CD4-positive, alpha-beta T cell (primary cell): ENCODE measurements around the gene EMILIN1. TPM values are rescaled to one million over a fixed set of nuclear protein-coding genes. Genes with fewer than 3 reads are reported as not detected.

Experiments
- ATAC-seq: fragments of 200-7000 bp; cut with Tn5 transposase; one replicate; pipeline ENCODE4 v1.10.0; 2022; ENCODE audit warnings: mild to moderate bottlenecking; ENCODE audit not compliant: poor library complexity
- CTCF ChIA-PET: fragments of 350-600 bp; sonication (Branson Sonifier 250); formaldehyde crosslinking; loops from one replicate; lab custom pipeline; 2021; ENCODE audit warnings: antibody characterized with exemption, inconsistent platforms; lab: Charles Lee
- POLR2A ChIA-PET: fragments of 350-600 bp; sonication (Branson Sonifier 250); formaldehyde crosslinking; loops from one replicate; lab custom pipeline; 2021; ENCODE audit warnings: antibody characterized with exemption, inconsistent platforms; lab: Charles Lee
- DNase-seq, 14 experiments: peaks; one replicate each; pipeline ENCODE4 v3.0.0-alpha.2; 2013 to 2020; ENCODE audit warnings: mixed read lengths in 2 of 14
- H3K27ac ChIP-seq, 2 donors: one replicate each; pipeline versions ENCODE4 v1.5.1 to v1.7.0; 2013; ENCODE audit warnings: low read length in 2 of 2, low read depth in 1 of 2, mild to moderate bottlenecking in 1 of 2
- H3K27me3 ChIP-seq, 2 experiments: 1 replicate in 1 of 2; 2 replicates in 1 of 2; pipeline versions ENCODE4 v1.6.1 to v1.7.0; 2013; ENCODE audit warnings: low read length in 2 of 2, control low read depth in 1 of 2, mild to moderate bottlenecking in 1 of 2, moderate library complexity in 1 of 2; ENCODE audit not compliant: insufficient read depth in 2 of 2, control insufficient read depth in 1 of 2
- H3K36me3 ChIP-seq: one replicate; pipeline ENCODE4 v1.6.1; 2013; ENCODE audit warnings: low read length, control low read depth; ENCODE audit not compliant: insufficient read depth
- H3K4me1 ChIP-seq: one replicate; pipeline ENCODE4 v1.6.1; 2013; ENCODE audit warnings: low read length, control low read depth; ENCODE audit not compliant: insufficient read depth
- H3K4me3 ChIP-seq: one replicate; pipeline ENCODE4 v1.5.1; 2013; ENCODE audit warnings: mild to moderate bottlenecking, low read length, moderate library complexity
- H3K9me3 ChIP-seq, 2 experiments: 1 replicate in 1 of 2; 2 replicates in 1 of 2; pipeline versions ENCODE4 v1.6.1 to v1.7.0; 2013; ENCODE audit warnings: low read length in 2 of 2, mild to moderate bottlenecking in 2 of 2, control low read depth in 1 of 2, moderate library complexity in 1 of 2; ENCODE audit not compliant: control insufficient read depth in 1 of 2, insufficient read depth in 1 of 2
- H3K27ac Mint-ChIP-seq: one replicate; pipeline ENCODE4 v1.8.0; 2020; ENCODE audit warnings: mixed read lengths
- H3K27me3 Mint-ChIP-seq: one replicate; pipeline ENCODE4 v1.8.0; 2021; ENCODE audit warnings: mixed read lengths
- H3K36me3 Mint-ChIP-seq: one replicate; pipeline ENCODE4 v1.8.0; 2021; ENCODE audit warnings: low read depth, mixed read lengths
- H3K4me1 Mint-ChIP-seq: one replicate; pipeline ENCODE4 v1.8.0; 2021; ENCODE audit warnings: low read depth, mixed read lengths
- H3K4me3 Mint-ChIP-seq: one replicate; pipeline ENCODE4 v1.8.0; 2020; ENCODE audit warnings: mild to moderate bottlenecking, mixed read lengths
- H3K9me3 Mint-ChIP-seq: one replicate; pipeline ENCODE4 v1.8.0; 2020; ENCODE audit warnings: mixed read lengths
- intact Hi-C, 2 experiments: fragments of 100-400 bp; cut with DNase I in 1 of 2; cut with micrococcal nuclease in 1 of 2; formaldehyde crosslinking; loops; one replicate each; pipeline versions ENCODE4 v1.15.1 to v1.9.0; 2023 to 2025; cut with DNase I, micrococcal nuclease
- total RNA-seq, 174 experiments: library from RNA in 2 of 174; stranded (reverse) in 2 of 174; gene quantifications; one replicate each; pipeline ENCODE4 v1.2.3 and lab custom pipeline; 2021 to 2026
- TF ChIP-seq, protein P1 (sequence below): fragments of 200-600 bp; IDR thresholded peaks from one replicate; pipeline ENCODE4 v1.8.0; 2022; ENCODE audit warnings: antibody characterized with exemption, mild to moderate bottlenecking

EMILIN1 gene
- total RNA-seq, 2 experiments from 2014 or later: 0.14 to 0.25 TPM

DNA sequence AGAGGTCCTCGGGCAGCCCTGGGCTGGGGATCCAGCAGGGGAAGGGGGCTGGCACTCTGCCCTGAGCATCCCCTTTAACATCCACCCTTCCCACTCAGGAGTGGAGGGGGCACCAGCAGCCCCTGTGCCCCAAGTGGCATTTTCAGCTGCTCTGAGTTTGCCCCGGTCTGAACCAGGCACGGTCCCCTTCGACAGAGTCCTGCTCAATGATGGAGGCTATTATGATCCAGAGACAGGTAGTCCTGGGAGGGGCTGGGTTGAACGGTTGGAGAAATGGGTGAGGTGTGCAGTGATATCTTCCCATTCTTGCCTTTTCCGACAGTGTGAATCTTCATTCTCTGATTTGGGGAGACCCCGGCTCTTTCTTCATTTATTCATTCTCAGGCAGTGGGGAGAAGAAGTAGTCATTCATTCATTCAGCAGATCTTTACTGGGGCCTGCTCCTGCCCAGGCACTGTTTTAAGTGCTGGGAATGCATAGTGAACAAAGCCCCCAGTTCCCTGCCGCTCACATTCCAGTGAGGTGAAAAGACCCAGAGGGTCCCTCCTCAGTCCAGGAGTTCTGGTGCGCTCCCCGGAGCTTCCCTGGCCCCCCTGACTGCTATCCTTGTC, 6.8 kb downstream of the EMILIN1 start:
- intact Hi-C loops: loop anchor here in 1 of 2 experiments (5.0 kb wide), 2 partner anchors 123 to 287 kb away; partner anchors contain the start of genes EIF2B4 and SNX17
- Mint-ChIP-seq H3K27me3 (no peaks in the 10 kb centered on the region), H3K9me3 (no peaks in the 10 kb centered on the region), H3K27ac (peak overlapping the region; percentile 35), H3K4me3 (peak overlapping the region; percentile 91), H3K36me3 (no peaks in the 10 kb centered on the region), H3K4me1 (peaks cover 37% of the 10 kb centered on the region)
- TF ChIP-seq, protein P1, sequence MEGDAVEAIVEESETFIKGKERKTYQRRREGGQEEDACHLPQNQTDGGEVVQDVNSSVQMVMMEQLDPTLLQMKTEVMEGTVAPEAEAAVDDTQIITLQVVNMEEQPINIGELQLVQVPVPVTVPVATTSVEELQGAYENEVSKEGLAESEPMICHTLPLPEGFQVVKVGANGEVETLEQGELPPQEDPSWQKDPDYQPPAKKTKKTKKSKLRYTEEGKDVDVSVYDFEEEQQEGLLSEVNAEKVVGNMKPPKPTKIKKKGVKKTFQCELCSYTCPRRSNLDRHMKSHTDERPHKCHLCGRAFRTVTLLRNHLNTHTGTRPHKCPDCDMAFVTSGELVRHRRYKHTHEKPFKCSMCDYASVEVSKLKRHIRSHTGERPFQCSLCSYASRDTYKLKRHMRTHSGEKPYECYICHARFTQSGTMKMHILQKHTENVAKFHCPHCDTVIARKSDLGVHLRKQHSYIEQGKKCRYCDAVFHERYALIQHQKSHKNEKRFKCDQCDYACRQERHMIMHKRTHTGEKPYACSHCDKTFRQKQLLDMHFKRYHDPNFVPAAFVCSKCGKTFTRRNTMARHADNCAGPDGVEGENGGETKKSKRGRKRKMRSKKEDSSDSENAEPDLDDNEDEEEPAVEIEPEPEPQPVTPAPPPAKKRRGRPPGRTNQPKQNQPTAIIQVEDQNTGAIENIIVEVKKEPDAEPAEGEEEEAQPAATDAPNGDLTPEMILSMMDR: no peak
- peak overlapping the region; percentile 65 to 70 for H3K27ac ChIP-seq
- no peaks in the 10 kb centered on the region for H3K27me3 ChIP-seq
- peaks cover 60% of the 10 kb centered on the region for H3K4me1 ChIP-seq
- ATAC-seq (no peak), DNase-seq (no peak)
- H3K36me3 ChIP-seq: no peaks in the 10 kb centered on the region
- H3K4me3 ChIP-seq: peak overlapping the region; percentile 70
- ChIA-PET CTCF (interaction anchor here (1.2 to 2.1 kb wide), 4 partner anchors 12 to 52 kb away, joined by 4 to 8 read pairs (median 4); partner anchors contain the start of genes AGBL5, OST4 and TMEM214), POLR2A (interaction anchor here (0.8 to 10.2 kb wide), 4 partner anchors 15 to 218 kb away, joined by 3 to 161 read pairs (median 58); partner anchors contain the start of genes AGBL5 and OST4)
- H3K9me3 ChIP-seq: no peaks in the 10 kb centered on the region

DNA sequence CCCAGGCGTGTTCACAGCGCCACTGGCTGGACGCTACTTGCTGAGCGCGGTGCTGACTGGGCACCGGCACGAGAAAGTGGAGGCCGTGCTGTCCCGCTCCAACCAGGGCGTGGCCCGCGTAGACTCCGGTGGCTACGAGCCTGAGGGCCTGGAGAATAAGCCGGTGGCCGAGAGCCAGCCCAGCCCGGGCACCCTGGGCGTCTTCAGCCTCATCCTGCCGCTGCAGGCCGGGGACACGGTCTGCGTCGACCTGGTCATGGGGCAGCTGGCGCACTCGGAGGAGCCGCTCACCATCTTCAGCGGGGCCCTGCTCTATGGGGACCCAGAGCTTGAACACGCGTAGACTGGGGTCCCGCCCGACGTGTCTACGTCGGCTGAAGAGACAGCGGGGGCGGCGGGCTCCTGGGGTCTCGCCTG, 7.3 kb downstream of the EMILIN1 start:
- ChIA-PET CTCF (interaction anchor here (1.2 to 2.1 kb wide), 5 partner anchors 13 to 124 kb away, joined by 4 to 9 read pairs (median 4); partner anchors contain the start of genes AGBL5, OST4 and TMEM214), POLR2A (interaction anchor here (0.8 to 10.2 kb wide), 5 partner anchors 15 to 217 kb away, joined by 3 to 161 read pairs (median 4); partner anchors contain the start of genes AGBL5, OST4 and TMEM214)
- Histone ChIP-seq H3K9me3 (no peaks in the 10 kb centered on the region), H3K27ac (peak overlapping the region; percentile 65 to 70), H3K27me3 (no peaks in the 10 kb centered on the region), H3K4me3 (peak overlapping the region; percentile 70), H3K36me3 (no peaks in the 10 kb centered on the region), H3K4me1 (peaks cover 55% of the 10 kb centered on the region)
- Mint-ChIP-seq H3K4me1 (peaks cover 38% of the 10 kb centered on the region), H3K27ac (peak overlapping the region; percentile 35), H3K27me3 (no peaks in the 10 kb centered on the region), H3K9me3 (no peaks in the 10 kb centered on the region), H3K36me3 (no peaks in the 10 kb centered on the region), H3K4me3 (peak overlapping the region; percentile 91)
- DNase-seq (peak in 5 of 14 experiments; percentile 17 to 58 (median 37)), ATAC-seq (no peak)
- intact Hi-C loops: loop anchor here in 1 of 2 experiments (1.0 to 5.0 kb wide), 8 partner anchors 14 to 287 kb away; partner anchors contain the start of genes ATRAID, CAD, EIF2B4 and OST4
- TF ChIP-seq, protein P1: no peak

DNA sequence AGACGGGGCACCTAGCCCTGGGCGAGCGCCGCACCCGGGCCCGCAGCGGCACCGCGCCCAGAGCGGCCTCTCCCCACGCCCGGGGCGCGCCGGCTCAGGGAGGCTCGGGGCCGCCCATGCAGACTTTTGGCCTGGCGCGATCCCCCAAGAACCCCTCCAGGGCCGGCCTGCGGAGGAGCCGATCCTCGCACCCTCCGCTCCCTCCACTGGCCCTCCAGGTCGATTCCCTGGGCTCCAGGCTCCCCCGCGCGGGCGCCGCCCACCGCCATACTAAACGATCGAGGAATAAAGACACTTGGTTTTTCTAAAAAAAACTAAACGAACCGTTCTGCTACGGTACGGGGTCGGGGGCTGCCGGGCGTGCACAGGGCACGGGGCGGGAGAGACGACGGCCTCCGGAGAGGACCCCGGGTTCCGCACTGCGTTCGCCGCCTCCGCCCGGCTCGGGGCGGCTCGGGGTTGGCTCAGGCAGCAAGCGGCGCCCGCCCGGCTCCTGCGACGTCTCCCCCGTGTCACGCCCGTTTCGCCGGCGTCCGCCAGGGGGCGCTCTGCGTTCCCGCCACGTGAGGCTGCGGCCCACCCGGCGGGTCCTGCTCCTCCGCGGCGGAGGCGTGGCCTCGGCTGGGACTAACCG, 7.8 kb downstream of the EMILIN1 start:
- peaks cover 32% of the 10 kb centered on the region for H3K4me1 Mint-ChIP-seq
- ATAC-seq (peak; percentile 92), DNase-seq (peak; percentile 91 to 99 (median 98))
- Histone ChIP-seq H3K4me3 (peak overlapping the region; percentile 70), H3K4me1 (peaks cover 50% of the 10 kb centered on the region), H3K27me3 (no peaks in the 10 kb centered on the region), H3K36me3 (no peaks in the 10 kb centered on the region), H3K9me3 (no peaks in the 10 kb centered on the region), H3K27ac (peak overlapping the region; percentile 65 to 70)
- H3K9me3 Mint-ChIP-seq: no peaks in the 10 kb centered on the region
- H3K4me3 Mint-ChIP-seq: peak overlapping the region; percentile 91
- ChIA-PET CTCF (interaction anchor here (0.7 to 2.1 kb wide), 9 partner anchors 10 to 193 kb away, joined by 3 to 10 read pairs (median 4); partner anchors contain the start of genes AGBL5, OST4 and TMEM214), POLR2A (interaction anchor here (1.0 to 10.2 kb wide), 7 partner anchors 11 to 217 kb away, joined by 3 to 161 read pairs (median 8); partner anchors contain the start of genes AGBL5, ATRAID, OST4 and SLC5A6)
- H3K27ac Mint-ChIP-seq: peak overlapping the region; percentile 81
- H3K27me3 Mint-ChIP-seq: no peaks in the 10 kb centered on the region
- TF ChIP-seq, protein P1: peak; percentile 75
- no peaks in the 10 kb centered on the region for H3K36me3 Mint-ChIP-seq
- intact Hi-C loops: loop anchor here in 1 of 2 experiments (1.0 to 5.0 kb wide), 8 partner anchors 15 to 286 kb away; partner anchors contain the start of genes ATRAID, CAD, EIF2B4 and OST4
